DMS153 treated with DMSO at 0.1 percent for 48 hours (cell line): ENCODE measurements around the gene BTBD9.
A peak's percentile ranks its signal among the peaks of the same experiment; 100 is the strongest.

Source experiments
- DNase-seq: peaks from one replicate; lab custom pipeline; 2025; ENCODE audit not compliant: unreplicated experiment; lab: John Stamatoyannopoulos, UW

BTBD9 gene

GRCh38 chr6:38183856-38184584, 455.7 kb downstream of the BTBD9 start:
- DNase-seq, result no peak

DNA sequence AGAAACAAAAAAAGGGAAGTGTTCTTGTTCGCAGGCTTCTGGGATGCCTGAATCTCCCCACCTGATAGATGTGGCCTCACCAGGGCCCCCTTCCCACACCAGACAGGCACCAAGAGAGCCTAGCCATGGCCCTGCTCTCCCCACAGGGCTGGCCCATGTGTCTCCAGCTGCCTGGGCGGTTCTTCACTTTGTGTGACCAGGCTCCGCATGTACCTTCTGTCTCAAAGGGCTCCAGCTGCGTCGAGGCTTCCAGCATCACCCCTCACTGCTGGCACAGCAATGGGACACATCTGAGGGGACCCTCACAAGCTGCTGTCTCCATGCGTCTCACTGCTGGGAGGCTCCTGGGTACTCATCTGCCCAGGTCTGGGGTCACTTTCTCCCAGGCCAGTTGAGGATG, 457.3 kb downstream of the BTBD9 start:
- DNase-seq, result no peak

GRCh38 chr6:38180586-38180985, 459.1 kb downstream of the BTBD9 start:
- no peak for DNase-seq

DNA sequence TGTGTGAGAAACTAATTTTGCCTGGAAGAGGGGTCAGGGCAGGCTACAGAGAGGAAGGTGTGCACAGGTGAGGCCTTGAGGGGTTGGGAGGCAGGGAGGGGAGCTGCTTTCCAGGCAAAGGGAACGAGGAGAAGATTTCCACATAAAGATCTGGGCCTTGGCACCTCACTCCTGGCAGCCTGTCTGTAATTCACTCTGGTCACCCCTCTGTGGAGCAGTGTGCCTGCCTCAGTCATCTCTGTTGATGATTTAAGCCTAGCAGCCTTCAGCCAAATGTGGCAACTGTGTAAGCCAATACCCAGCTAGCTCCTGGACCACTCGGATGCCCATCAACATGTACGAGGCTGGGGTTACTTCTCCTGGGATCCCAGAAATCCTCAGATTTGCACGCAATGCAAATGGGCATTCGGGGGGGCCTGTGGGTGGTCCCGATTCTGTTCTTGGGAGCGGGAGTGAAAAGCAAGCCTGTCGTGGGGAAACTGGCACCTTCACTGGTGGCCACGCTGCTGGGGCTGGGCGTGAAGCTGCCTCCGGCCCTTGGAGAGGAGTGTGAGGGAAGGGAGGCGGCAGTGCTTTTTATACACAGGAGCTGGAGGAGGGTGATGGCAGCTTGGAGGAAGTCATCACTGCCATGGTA, 459.8 kb downstream of the BTBD9 start:
- no peak for DNase-seq

- DNase-seq, result no peak
Measured at GRCh38 chr6:38179300-38179699, 460.4 kb downstream of the BTBD9 start.

DNA sequence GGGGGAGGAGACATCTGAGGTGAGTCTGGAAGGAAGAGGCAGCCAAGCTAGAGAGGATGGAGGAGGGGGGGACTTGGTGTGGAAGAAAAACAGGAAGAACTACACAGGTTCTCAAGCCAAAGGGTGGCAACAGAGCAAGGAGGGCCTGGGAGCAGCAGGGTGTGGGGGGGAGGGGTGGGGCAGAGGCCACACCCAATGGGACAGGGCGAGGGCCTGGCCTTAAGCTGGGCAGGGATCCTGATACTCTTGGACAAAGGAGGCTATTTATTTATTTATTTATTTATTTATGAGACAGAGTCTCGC, 461.2 kb downstream of the BTBD9 start:
- no peak for DNase-seq

DNA sequence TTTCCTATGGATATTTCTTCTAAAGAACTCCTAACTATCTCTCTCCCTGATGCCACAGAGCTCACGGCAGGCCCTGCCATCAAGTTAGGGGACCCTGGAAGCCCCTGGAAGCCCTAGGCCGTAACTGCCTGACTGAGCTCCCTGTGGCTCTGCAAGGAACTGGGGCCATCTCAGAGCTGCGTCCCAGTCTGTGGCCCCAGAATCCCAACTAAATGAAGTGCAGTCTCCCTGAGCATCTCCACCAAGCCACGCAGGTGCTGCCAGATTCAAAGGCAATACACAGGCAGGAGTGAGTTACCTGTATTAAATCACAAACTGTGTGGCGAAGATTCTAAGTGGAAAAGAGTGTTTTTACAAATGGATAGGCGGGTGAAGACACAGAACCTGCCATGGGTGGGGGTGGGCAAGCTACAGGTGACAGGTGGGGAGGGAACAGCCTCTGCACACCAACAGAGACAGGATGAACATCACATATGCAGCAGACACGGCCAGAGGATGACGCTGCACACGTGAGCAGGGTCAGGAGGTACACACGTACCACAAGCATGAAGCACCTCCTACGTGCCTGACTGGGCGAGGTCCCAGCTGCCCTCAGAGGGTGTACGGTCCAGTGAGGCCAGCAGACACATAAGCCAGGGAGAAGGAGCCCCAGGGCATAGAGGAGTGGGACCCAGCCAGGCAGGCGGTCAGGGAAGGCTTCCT, 461.7 kb downstream of the BTBD9 start:
- DNase-seq, result no peak

DNA sequence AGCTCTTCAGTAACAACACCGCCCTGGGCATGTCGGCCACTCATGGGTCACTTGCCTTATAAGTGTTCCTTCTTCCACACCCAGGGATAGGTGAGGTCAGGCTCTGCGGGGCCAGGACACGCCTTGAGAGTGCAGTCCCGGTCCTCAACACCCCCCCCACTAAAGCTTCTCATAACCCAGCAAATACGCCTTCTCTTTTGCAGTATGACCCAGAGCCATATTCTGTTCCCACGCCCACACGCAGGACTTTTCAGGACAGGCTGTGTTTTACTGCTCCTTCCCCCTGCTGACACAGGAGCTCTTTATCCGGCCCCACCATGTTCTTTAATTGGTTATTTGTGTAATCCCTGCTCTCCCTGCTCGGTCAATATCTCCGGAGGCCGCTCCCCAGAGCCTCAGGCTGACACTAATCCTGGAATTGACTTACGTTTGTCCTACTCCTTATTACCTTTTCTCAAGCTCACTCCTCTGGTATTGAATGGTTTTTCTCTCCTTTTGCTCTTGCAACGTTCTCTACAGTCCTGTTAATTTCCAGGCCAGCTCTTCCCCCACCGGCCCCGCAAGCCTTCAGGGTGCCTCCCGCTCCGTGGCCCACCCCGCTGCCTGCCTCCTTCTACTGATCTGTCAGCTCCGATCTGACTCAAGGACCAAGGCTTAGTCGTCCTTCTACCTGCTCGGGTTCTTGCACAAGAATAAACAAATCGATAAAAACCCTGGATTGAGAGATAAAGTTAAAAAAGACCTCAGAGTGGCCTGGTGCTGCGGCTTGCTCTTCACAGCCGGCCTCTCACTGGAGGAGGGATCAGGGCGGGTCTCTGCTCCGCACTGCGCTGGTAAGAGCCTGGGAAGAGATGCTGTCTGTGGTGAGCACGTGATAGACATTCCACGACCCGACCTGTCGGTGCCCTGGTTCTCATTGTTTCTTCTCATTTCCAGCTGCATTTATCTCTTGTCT, 462.7 kb downstream of the BTBD9 start:
- DNase-seq, result no peak

GRCh38 chr6:38175786-38176185, 463.9 kb downstream of the BTBD9 start:
- DNase-seq, result no peak

GRCh38 chr6:38174806-38175495, 464.8 kb downstream of the BTBD9 start:
- no peak for DNase-seq

DNA sequence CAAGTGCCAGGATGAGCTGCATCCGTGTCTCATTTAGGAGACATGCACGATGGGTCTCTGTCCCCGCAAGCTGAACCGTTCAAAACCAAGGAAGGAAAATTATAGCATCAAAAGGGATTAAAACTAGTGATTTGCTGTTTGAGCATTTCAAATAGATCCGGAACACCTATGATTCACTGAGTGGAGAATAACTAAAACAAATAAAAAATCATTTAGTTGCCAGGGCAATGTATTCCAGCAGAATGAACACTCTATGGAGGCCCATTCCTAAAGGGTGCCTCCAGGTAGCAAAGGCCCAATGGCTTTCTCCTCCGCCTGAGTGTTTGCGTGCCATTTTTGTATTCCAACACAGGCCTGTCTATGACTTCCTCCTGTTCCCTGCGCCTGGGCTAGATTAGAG, 465.4 kb downstream of the BTBD9 start:
- no peak for DNase-seq

DNA sequence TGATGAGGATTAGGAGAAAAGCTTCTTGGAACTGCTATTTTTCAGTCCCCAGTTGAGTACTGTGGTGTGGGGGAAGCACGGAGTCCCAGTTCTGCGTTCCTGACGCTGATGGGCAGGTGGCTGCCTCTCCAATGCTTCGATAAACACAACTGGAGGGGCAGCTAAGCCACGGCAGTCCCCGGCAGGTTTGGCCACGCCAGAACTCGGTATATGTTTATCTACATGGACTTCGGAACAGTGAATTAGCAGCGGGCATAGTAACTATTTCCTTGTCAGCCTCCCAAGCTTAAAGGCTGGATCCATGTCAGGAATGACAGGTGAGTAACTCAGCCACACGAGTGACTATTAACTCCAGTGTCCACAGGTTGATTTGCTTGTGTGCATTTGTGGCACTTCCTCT, 465.8 kb downstream of the BTBD9 start:
- DNase-seq, result no peak

GRCh38 chr6:38172739-38173410, 466.9 kb downstream of the BTBD9 start:
- DNase-seq, result no peak

- no peak for DNase-seq
Measured at GRCh38 chr6:38171997-38172738, 467.6 kb downstream of the BTBD9 start.

DNA sequence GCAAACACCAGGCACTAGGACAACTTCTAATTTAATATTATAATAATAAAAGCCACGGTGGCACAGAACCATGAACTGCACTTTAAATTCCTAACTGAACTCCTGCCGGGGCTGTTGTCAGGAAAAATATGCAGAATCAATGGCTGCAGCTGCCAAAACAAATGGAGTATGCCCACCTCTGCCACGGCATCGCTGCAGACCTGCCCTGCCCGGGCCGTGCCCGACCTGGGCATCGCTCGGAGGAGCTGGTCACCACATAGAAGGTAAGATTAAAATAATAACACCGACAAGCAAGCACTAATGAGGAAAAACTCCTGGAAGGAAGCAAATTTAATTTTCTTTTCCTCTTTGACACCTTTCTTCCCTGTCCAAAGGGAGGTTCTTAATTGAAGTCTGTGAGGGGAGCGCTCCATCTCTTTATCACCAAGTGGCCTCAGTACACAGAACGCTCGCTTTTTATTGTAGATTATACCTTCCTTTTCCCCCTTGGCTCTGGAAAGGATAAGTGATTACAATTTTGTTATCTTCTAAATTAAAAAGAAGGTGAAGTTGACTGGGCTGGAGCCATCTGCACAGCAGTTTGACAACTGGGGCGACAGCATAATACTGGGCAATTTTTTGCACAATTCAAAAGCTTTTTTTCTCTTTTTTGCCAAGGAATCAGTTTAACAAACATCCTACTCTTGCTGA, 468.9 kb downstream of the BTBD9 start:
- no peak for DNase-seq

DNA sequence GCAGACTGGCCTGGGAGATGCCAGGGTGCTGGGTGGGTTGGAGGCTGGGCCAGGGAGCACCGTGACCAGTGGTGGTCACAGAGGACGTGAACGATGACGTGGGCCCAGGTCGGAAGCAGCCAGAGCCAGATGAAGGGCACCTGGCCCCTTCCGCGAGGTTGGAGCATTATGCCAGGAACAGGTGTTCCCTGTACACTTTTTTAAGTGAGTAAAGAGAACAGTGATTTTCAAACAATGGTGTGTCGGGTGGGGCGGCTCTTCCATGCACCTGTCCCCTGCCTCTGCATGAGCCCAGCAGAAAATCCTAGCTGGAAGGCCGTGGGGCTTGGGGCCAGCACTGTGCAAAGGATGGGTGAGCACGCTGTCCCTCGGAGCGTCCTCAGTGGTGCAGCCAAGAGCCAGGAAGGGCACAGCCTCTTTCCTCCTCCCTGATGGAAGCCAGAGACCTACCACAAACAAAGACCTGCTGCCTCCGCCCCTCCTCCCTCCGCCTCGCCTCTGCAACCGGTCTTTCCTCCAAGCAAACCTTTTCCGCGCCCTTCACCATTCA, 469.7 kb downstream of the BTBD9 start:
- peak; percentile 63 for DNase-seq

GRCh38 chr6:38169221-38169976, 470.3 kb downstream of the BTBD9 start:
- DNase-seq, result no peak

- no peak for DNase-seq
Measured at GRCh38 chr6:38168699-38169098, 471.0 kb downstream of the BTBD9 start.
